PC-3 (cell line): ENCODE data around the gene CPB2.

Source experiments
- EZH2 ChIP-seq: fragments of 300-600 bp; sonication (generic); IDR thresholded peaks from one replicate; pipeline ENCODE4 v1.6.1; 2017; ENCODE audit warnings: antibody characterized with exemption, mild to moderate bottlenecking, low read length; ENCODE audit not compliant: unreplicated experiment
- TF ChIP-seq, protein P1 (sequence below): fragments of 300-600 bp; sonication (generic); conservative IDR thresholded peaks from 2 replicates; pipeline ENCODE4 v1.5.1; 2017; ENCODE audit warnings: antibody characterized with exemption, low read depth, mild to moderate bottlenecking, low read length

DNA sequence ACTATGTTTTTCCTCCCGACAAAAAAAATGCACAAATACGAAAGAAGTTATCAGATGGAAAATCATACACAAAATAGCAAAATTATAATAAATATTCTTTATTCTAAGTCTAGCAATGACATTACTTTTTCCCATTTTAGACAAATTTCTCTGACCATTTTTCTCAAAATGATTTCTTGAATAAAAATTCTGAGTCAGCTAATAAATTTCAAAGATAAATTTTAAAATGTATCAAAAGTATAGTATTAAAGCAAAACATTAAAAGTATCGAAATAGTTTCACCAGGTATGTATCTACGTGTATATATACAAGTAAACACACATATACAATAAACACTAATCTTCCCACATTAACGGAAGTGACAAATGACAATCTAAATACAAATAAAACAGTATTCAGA is 61.2 kb downstream of the CPB2 start:
- TF ChIP-seq EZH2 = no peak
- TF ChIP-seq, protein P1, sequence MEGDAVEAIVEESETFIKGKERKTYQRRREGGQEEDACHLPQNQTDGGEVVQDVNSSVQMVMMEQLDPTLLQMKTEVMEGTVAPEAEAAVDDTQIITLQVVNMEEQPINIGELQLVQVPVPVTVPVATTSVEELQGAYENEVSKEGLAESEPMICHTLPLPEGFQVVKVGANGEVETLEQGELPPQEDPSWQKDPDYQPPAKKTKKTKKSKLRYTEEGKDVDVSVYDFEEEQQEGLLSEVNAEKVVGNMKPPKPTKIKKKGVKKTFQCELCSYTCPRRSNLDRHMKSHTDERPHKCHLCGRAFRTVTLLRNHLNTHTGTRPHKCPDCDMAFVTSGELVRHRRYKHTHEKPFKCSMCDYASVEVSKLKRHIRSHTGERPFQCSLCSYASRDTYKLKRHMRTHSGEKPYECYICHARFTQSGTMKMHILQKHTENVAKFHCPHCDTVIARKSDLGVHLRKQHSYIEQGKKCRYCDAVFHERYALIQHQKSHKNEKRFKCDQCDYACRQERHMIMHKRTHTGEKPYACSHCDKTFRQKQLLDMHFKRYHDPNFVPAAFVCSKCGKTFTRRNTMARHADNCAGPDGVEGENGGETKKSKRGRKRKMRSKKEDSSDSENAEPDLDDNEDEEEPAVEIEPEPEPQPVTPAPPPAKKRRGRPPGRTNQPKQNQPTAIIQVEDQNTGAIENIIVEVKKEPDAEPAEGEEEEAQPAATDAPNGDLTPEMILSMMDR = no peak
